Hepatocyte (in vitro differentiated cells): ENCODE data around the gene DRAXIN. TPM values are rescaled to one million over a fixed set of nuclear protein-coding genes. Genes with fewer than 3 reads are reported as not detected.

Source experiments
- polyA plus RNA-seq: library from polyadenylated mRNA; unstranded; fragments of >200 nt; fragmentation: Nextera tagmentation; extraction: Ambion mirVana; gene quantifications from 2 replicates; pipeline ENCODE4 v1.2.1, GENCODE V29; 2016
- total RNA-seq: library from RNA; depleted of rRNA; stranded (reverse); fragments of >200 nt; gene quantifications from 2 replicates; pipeline ENCODE4 v1.2.3, GENCODE V29; 2014

DRAXIN gene
- total and polyA plus RNA-seq, 2 experiments from 2014 or later = 0.60 TPM; not detected in 1

Other genes starting within 250 kb of the DRAXIN start
- gene DISP3, start 212.6 kb upstream of the DRAXIN start, total RNA-seq = 0.08 and 0.10 TPM in 2 replicates
- 0.34 TPM in 1 of 2 replicates, not detected in the other for gene DISP3, start 212.6 kb upstream of the DRAXIN start, polyA plus RNA-seq
- gene FBXO2, start 37.3 kb upstream of the DRAXIN start, total RNA-seq = 122 and 134 TPM in 2 replicates
- 339 and 349 TPM in 2 replicates for gene FBXO2, start 37.3 kb upstream of the DRAXIN start, polyA plus RNA-seq
- 15.9 and 24.8 TPM in 2 replicates for gene FBXO44, start 36.8 kb upstream of the DRAXIN start, total RNA-seq
- 37.9 and 41.2 TPM in 2 replicates for gene FBXO44, start 36.8 kb upstream of the DRAXIN start, polyA plus RNA-seq
- 19.4 and 21.5 TPM in 2 replicates for gene FBXO6, start 27.5 kb upstream of the DRAXIN start, total RNA-seq
- gene FBXO6, start 27.5 kb upstream of the DRAXIN start, polyA plus RNA-seq = 28.9 and 30.0 TPM in 2 replicates
- gene MAD2L2, start 10.6 kb upstream of the DRAXIN start, total RNA-seq = 40.6 and 46.8 TPM in 2 replicates
- gene MAD2L2, start 10.6 kb upstream of the DRAXIN start, polyA plus RNA-seq = 63.2 and 72.7 TPM in 2 replicates
- 30.5 and 34.2 TPM in 2 replicates for gene AGTRAP, start 44.4 kb downstream of the DRAXIN start, total RNA-seq
- gene AGTRAP, start 44.4 kb downstream of the DRAXIN start, polyA plus RNA-seq = 71.9 and 77.5 TPM in 2 replicates
- gene C1orf167, start 70.5 kb downstream of the DRAXIN start, total RNA-seq = not detected in 2 replicates
- gene C1orf167, start 70.5 kb downstream of the DRAXIN start, polyA plus RNA-seq = 0.37 TPM in 1 of 2 replicates, not detected in the other
- 29.3 and 31.0 TPM in 2 replicates for gene MTHFR, start 114.3 kb downstream of the DRAXIN start, total RNA-seq
- 17.6 and 25.7 TPM in 2 replicates for gene MTHFR, start 114.3 kb downstream of the DRAXIN start, polyA plus RNA-seq
- 14.1 and 15.3 TPM in 2 replicates for gene CLCN6, start 114.5 kb downstream of the DRAXIN start, total RNA-seq
- 23.6 and 34.2 TPM in 2 replicates for gene CLCN6, start 114.5 kb downstream of the DRAXIN start, polyA plus RNA-seq
- not detected in 2 replicates for gene NPPA, start 156.1 kb downstream of the DRAXIN start, total RNA-seq
- gene NPPA, start 156.1 kb downstream of the DRAXIN start, polyA plus RNA-seq = 0.22 and 1.1 TPM in 2 replicates
- gene NPPB, start 167.2 kb downstream of the DRAXIN start, total RNA-seq = 1.6 and 3.9 TPM in 2 replicates
- 4.3 and 6.7 TPM in 2 replicates for gene NPPB, start 167.2 kb downstream of the DRAXIN start, polyA plus RNA-seq
- 63.6 and 73.1 TPM in 2 replicates for gene KIAA2013, start 234.7 kb downstream of the DRAXIN start, total RNA-seq
- gene KIAA2013, start 234.7 kb downstream of the DRAXIN start, polyA plus RNA-seq = 85.1 and 85.5 TPM in 2 replicates
- 153 and 184 TPM in 2 replicates for gene PLOD1, start 243.0 kb downstream of the DRAXIN start, total RNA-seq
- 195 and 200 TPM in 2 replicates for gene PLOD1, start 243.0 kb downstream of the DRAXIN start, polyA plus RNA-seq